Activated naive CD4-positive, alpha-beta T cell treated with Interleukin-2 at 50 U/mL for 16 hours (primary cell): ENCODE results near the gene KIF5A.
A peak's percentile ranks its signal among the peaks of the same experiment; 100 is the strongest.
"Not testable (repeated sequence)": the region's sequence is repeated elsewhere in the genome, so short reads cannot be mapped to it uniquely, and the experiment has no call there.

Experiments
- DNase-seq: peaks from one replicate; pipeline ENCODE4 v3.0.0-alpha.2; 2020

KIF5A gene

GRCh38 chr12:57558864-57559263 is 9.0 kb downstream of the KIF5A start:
- DNase-seq = no peak

GRCh38 chr12:57560516-57560915 is 10.7 kb downstream of the KIF5A start:
- no peak for DNase-seq

GRCh38 chr12:57561117-57561516 is 11.3 kb downstream of the KIF5A start:
- DNase-seq = not testable (repeated sequence)

GRCh38 chr12:57563358-57563757 is 13.5 kb downstream of the KIF5A start:
- DNase-seq = no peak

GRCh38 chr12:57564178-57564740 is 14.4 kb downstream of the KIF5A start:
- DNase-seq = no peak

GRCh38 chr12:57568838-57569237 is 19.0 kb downstream of the KIF5A start:
- no peak for DNase-seq

GRCh38 chr12:57569858-57570257 is 20.0 kb downstream of the KIF5A start:
- no peak for DNase-seq

- not testable (repeated sequence) for DNase-seq
Measured at GRCh38 chr12:57570438-57570837, 20.6 kb downstream of the KIF5A start.

GRCh38 chr12:57571926-57572762 is 22.3 kb downstream of the KIF5A start:
- no peak for DNase-seq

- DNase-seq = no peak
Measured at GRCh38 chr12:57574795-57575194, 25.0 kb downstream of the KIF5A start.

- no peak for DNase-seq
Measured at GRCh38 chr12:57575771-57576612, 26.1 kb downstream of the KIF5A start.

- no peak for DNase-seq
Measured at GRCh38 chr12:57576613-57577160, 26.8 kb downstream of the KIF5A start.

GRCh38 chr12:57577981-57578758 is 28.3 kb downstream of the KIF5A start:
- no peak for DNase-seq

- DNase-seq = no peak
Measured at GRCh38 chr12:57579011-57579410, 29.2 kb downstream of the KIF5A start.

- no peak for DNase-seq
Measured at GRCh38 chr12:57579677-57580465, 30.0 kb downstream of the KIF5A start.

- no peak for DNase-seq
Measured at GRCh38 chr12:57580466-57580795, 30.6 kb downstream of the KIF5A start.

- no peak for DNase-seq
Measured at GRCh38 chr12:57581802-57582201, 32.0 kb downstream of the KIF5A start.

- DNase-seq = no peak
Measured at GRCh38 chr12:57582440-57582839, 32.6 kb downstream of the KIF5A start.

- DNase-seq = peak; percentile 62
Measured at GRCh38 chr12:57583008-57583831, 33.4 kb downstream of the KIF5A start.

- DNase-seq = no peak
Measured at GRCh38 chr12:57584050-57584449, 34.2 kb downstream of the KIF5A start.

GRCh38 chr12:57584690-57585089 is 34.8 kb downstream of the KIF5A start:
- no peak for DNase-seq
